Erythroblast (primary cell): ENCODE data around the gene TENM4.

Experiments
- GATA1 ChIP-seq: IDR thresholded peaks from 2 replicates; pipeline ENCODE4 v1.6.1; 2011; ENCODE audit warnings: low read depth, mild to moderate bottlenecking, control low read depth, low read length, moderate library complexity
- POLR2A ChIP-seq: IDR thresholded peaks from 2 replicates; pipeline ENCODE4 v1.6.1; 2011; ENCODE audit warnings: mild to moderate bottlenecking, low read length

GRCh38 chr11:78737301-78737700 lies 703.5 kb downstream of the TENM4 start:
- TF ChIP-seq POLR2A = no peak
- no peak for TF ChIP-seq GATA1
